B cell (primary cell): ENCODE data around the gene KLHL42. TPM values are rescaled to one million over a fixed set of nuclear protein-coding genes. Genes with fewer than 3 reads are reported as not detected.

Experiments
- ATAC-seq: fragments of 200-7000 bp; cut with Tn5 transposase; one replicate; pipeline ENCODE4 v1.10.0; 2021; ENCODE audit warnings: low read depth, mild to moderate bottlenecking, moderate number of reproducible peaks, moderate library complexity
- CTCF ChIA-PET: fragments of 350-600 bp; sonication (Branson Sonifier 250); formaldehyde crosslinking; loops from one replicate; lab custom pipeline; 2021; ENCODE audit warnings: antibody characterized with exemption, inconsistent platforms; lab: Charles Lee
- POLR2A ChIA-PET: fragments of 350-600 bp; sonication (Branson Sonifier 250); formaldehyde crosslinking; loops from one replicate; lab custom pipeline; 2021; ENCODE audit warnings: antibody characterized with exemption; lab: Charles Lee
- DNase-seq: peaks from one replicate; pipeline ENCODE4 v3.0.0; 2013
- H2AFZ ChIP-seq: 2 replicates; pipeline ENCODE4 v1.6.1; 2012; ENCODE audit warnings: mild to moderate bottlenecking, low read depth, low read length; ENCODE audit not compliant: insufficient read depth, poor library complexity, severe bottlenecking
- H3K27ac ChIP-seq, 2 donors: 1 replicate in 1 of 2; 2 replicates in 1 of 2; pipeline ENCODE4 v1.5.1; 2012 to 2013; ENCODE audit warnings: low read length in 2 of 2, mild to moderate bottlenecking in 2 of 2, moderate library complexity in 1 of 2
- H3K27me3 ChIP-seq, 4 experiments: fragments of 200-600 bp in 1 of 4; sonication (generic) in 1 of 4; replicated peaks in 1 of 4; 1 replicate in 2 of 4; 2 replicates in 2 of 4; pipeline versions ENCODE4 v1.6.1 to v1.7.0; 2013 to 2016; ENCODE audit warnings: low read length in 3 of 4, mild to moderate bottlenecking in 2 of 4, mixed read lengths in 1 of 4, moderate library complexity in 1 of 4; ENCODE audit not compliant: insufficient read depth in 4 of 4, control insufficient read depth in 3 of 4; ENCODE audit errors: control extremely low read depth in 1 of 4
- H3K36me3 ChIP-seq, 2 experiments: replicated peaks in 1 of 2; 1 replicate in 1 of 2; 2 replicates in 1 of 2; pipeline versions ENCODE4 v1.6.1 to v1.7.1; 2013; ENCODE audit warnings: low read length in 1 of 2; ENCODE audit not compliant: insufficient read depth in 2 of 2, control insufficient read depth in 1 of 2; ENCODE audit errors: control extremely low read depth in 1 of 2, extremely low read depth in 1 of 2
- H3K4me1 ChIP-seq, 2 donors: fragments of 200-600 bp in 1 of 2; sonication (generic) in 1 of 2; 1 replicate in 1 of 2; 2 replicates in 1 of 2; pipeline versions ENCODE4 v1.5.1 to v1.6.1; 2013 to 2017; ENCODE audit warnings: low read length in 2 of 2; ENCODE audit not compliant: control insufficient read depth in 2 of 2, insufficient read depth in 2 of 2
- H3K4me2 ChIP-seq: replicated peaks from 2 replicates; pipeline ENCODE3; 2012; ENCODE audit warnings: mild to moderate bottlenecking, low read depth, low read length; ENCODE audit not compliant: poor library complexity, severe bottlenecking
- H3K4me3 ChIP-seq, 5 experiments: fragments of 200-600 bp in 1 of 5; sonication (generic) in 1 of 5; 1 replicate in 3 of 5; 2 replicates in 2 of 5; pipeline versions ENCODE4 v1.5.1 to v1.7.0; 2011 to 2016; ENCODE audit warnings: low read length in 4 of 5, mild to moderate bottlenecking in 4 of 5, low read depth in 2 of 5, control low read depth in 1 of 5, moderate library complexity in 1 of 5; ENCODE audit not compliant: insufficient read depth in 1 of 5; ENCODE audit errors: control extremely low read depth in 1 of 5, extremely low read depth in 1 of 5
- H3K79me2 ChIP-seq: fragments of 200-600 bp; sonication (generic); one replicate; pipeline ENCODE4 v1.6.0; 2016; ENCODE audit warnings: low read length; ENCODE audit not compliant: control insufficient read depth, insufficient read depth
- H3K9ac ChIP-seq: fragments of 200-600 bp; sonication (generic); 2 replicates; pipeline ENCODE4 v1.6.1; 2017; ENCODE audit warnings: mild to moderate bottlenecking, low read length, moderate library complexity
- H3K9me3 ChIP-seq, 3 donors: one replicate each; pipeline versions ENCODE4 v1.6.1 to v1.7.1; 2013; ENCODE audit warnings: low read length in 2 of 3; ENCODE audit not compliant: control insufficient read depth in 2 of 3, insufficient read depth in 1 of 3; ENCODE audit errors: control extremely low read depth in 1 of 3
- H4K20me1 ChIP-seq: 2 replicates; pipeline ENCODE4 v1.6.0; 2012; ENCODE audit warnings: mild to moderate bottlenecking, low read length; ENCODE audit not compliant: insufficient read depth, control insufficient read depth, poor library complexity, severe bottlenecking
- H3K27ac Mint-ChIP-seq: one replicate; pipeline ENCODE4 v1.8.0; 2021; ENCODE audit warnings: mixed read lengths
- H3K27me3 Mint-ChIP-seq: one replicate; pipeline ENCODE4 v1.8.0; 2021; ENCODE audit warnings: mixed read lengths
- H3K4me1 Mint-ChIP-seq: one replicate; pipeline ENCODE4 v1.8.0; 2021; ENCODE audit warnings: mixed read lengths
- H3K4me3 Mint-ChIP-seq: one replicate; pipeline ENCODE4 v1.8.0; 2021; ENCODE audit warnings: mixed read lengths
- H3K9me3 Mint-ChIP-seq: one replicate; pipeline ENCODE4 v1.8.0; 2022; ENCODE audit warnings: mixed read lengths; ENCODE audit not compliant: insufficient read depth
- EZH2 ChIP-seq: IDR thresholded peaks from 2 replicates; pipeline ENCODE4 v1.6.1; 2012; ENCODE audit warnings: borderline replicate concordance, low read depth, mild to moderate bottlenecking, moderate library complexity, low read length; ENCODE audit not compliant: insufficient read depth, poor library complexity, severe bottlenecking
- WGBS: methylation state at CpG from one replicate; pipeline ENCODE4 v1.1.5; 2013; ENCODE audit warnings: missing lambda C conversion rate; ENCODE audit not compliant: insufficient coverage; 5-methylcytosine and 5-hydroxymethylcytosine counted together
- intact Hi-C: fragments of 100-400 bp; cut with micrococcal nuclease; formaldehyde crosslinking; loops from one replicate; pipeline ENCODE4 v1.10.0; 2022
- polyA plus RNA-seq: library from polyadenylated mRNA; depleted of rRNA; stranded (reverse); fragments of >200 nt; gene quantifications from 2 replicates; pipeline ENCODE4 v1.2.3, GENCODE V29; 2012
- total RNA-seq, 2 donors: library from RNA; stranded (reverse); fragments of 120-200 nt in 1 of 2; gene quantifications; 1 replicate in 1 of 2; 2 replicates in 1 of 2; pipeline versions ENCODE4 v1.2.3 to v1.2.4, GENCODE V29; 2013 to 2022
- TF ChIP-seq, protein P1 (sequence below): fragments of 200-600 bp; IDR thresholded peaks from one replicate; pipeline ENCODE4 v1.8.0; 2022; ENCODE audit warnings: antibody characterized with exemption, mild to moderate bottlenecking

KLHL42 gene
- total and polyA plus RNA-seq, 2 donors (not counting 1 experiment from before 2014, with no cell fraction given) = 11.5 to 20.5 TPM

DNA sequence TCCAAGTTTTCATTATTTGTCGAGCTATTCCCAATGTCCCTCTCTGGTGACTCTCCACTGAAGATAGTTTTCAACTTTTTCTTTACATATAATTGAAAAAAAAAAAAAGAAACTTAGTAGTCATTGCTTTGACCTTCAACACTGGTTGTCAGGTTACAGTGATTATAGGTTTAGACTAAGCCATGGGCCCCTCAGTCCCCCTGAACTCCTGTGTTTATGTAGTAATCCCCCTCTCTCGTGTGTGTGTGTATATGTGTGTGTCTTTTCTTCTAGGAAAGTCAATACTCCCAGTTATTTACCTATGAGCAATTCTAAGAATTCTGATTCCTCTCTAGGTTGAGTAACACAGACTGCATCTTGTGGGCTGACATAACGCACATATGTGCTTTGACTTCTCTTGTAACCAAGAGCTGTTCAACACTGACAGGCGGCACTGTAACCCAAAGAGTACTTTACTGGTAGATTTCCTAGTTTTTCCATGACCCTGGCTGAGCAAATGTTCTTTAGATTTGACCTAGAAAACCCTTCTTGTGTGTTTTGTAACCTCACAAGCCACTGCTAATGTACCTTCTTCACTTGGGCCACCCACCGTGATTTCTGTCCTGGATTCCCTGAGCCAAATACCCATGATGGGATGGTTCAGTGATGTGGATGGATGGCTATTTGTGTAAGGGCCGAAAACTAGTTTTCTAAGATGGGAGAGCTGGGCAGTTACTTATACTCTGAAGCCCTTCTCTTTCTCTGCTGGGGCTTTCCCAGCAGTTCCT, 15.0 kb downstream of the KLHL42 start:
- no peaks in the 10 kb centered on the region for H3K9me3 Mint-ChIP-seq
- Histone ChIP-seq H2AFZ (no peak overlapping the region), H3K9me3 (no peaks in the 10 kb centered on the region), H3K27ac (no peak overlapping the region), H3K4me2 (no peak overlapping the region), H3K36me3 (peaks cover 0 to 31% of the 10 kb centered on the region in 2 experiments), H3K9ac (no peak overlapping the region), H3K4me1 (no peaks in the 10 kb centered on the region), H4K20me1 (peaks cover 6% of the 10 kb centered on the region), H3K79me2 (no peaks in the 10 kb centered on the region), H3K4me3 (no peak overlapping the region), H3K27me3 (no peaks in the 10 kb centered on the region)
- no peak for ATAC-seq
- WGBS = 94% methylated on average over 2 of the region's 6 CpGs
- H3K27ac Mint-ChIP-seq = no peak overlapping the region
- DNase-seq = no peak
- ChIA-PET CTCF (interaction anchor here (1.1 kb wide), 1 partner anchor 61 kb away, joined by 3 read pairs; no protein-coding TSS in a partner anchor), POLR2A (no interaction called here)
- intact Hi-C loops = no loop called here
- TF ChIP-seq, protein P1, sequence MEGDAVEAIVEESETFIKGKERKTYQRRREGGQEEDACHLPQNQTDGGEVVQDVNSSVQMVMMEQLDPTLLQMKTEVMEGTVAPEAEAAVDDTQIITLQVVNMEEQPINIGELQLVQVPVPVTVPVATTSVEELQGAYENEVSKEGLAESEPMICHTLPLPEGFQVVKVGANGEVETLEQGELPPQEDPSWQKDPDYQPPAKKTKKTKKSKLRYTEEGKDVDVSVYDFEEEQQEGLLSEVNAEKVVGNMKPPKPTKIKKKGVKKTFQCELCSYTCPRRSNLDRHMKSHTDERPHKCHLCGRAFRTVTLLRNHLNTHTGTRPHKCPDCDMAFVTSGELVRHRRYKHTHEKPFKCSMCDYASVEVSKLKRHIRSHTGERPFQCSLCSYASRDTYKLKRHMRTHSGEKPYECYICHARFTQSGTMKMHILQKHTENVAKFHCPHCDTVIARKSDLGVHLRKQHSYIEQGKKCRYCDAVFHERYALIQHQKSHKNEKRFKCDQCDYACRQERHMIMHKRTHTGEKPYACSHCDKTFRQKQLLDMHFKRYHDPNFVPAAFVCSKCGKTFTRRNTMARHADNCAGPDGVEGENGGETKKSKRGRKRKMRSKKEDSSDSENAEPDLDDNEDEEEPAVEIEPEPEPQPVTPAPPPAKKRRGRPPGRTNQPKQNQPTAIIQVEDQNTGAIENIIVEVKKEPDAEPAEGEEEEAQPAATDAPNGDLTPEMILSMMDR = no peak
- TF ChIP-seq EZH2 = no peak
- H3K4me1 Mint-ChIP-seq = no peaks in the 10 kb centered on the region
- H3K27me3 Mint-ChIP-seq = no peaks in the 10 kb centered on the region
- no peak overlapping the region for H3K4me3 Mint-ChIP-seq

DNA sequence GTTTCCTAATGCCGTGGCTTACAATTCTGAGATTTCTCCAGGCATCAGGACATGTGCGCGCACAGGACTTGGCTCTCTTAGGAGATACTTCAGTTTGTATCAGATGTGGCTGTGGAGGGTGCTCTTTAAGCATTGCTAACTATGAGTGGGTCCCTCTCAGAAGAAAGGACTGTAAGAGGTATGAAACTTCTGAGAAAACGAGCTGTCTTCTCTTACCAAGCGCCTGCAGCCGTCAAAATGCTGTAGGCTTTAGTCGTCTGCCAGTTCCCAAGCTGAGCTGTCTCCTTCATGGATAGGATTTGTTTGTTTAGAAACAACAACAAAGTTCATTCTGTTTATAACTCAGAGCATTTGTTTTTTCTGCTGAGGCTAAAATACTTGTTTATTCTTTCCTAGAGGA, 16.1 kb downstream of the KLHL42 start:
- peaks cover under 1% of the 10 kb centered on the region for H4K20me1 ChIP-seq
- no peak overlapping the region for H3K27ac ChIP-seq
- Mint-ChIP-seq H3K27me3 (no peaks in the 10 kb centered on the region), H3K4me1 (no peaks in the 10 kb centered on the region), H3K27ac (no peak overlapping the region), H3K4me3 (no peak overlapping the region), H3K9me3 (no peaks in the 10 kb centered on the region)
- no peak overlapping the region for H3K4me2 ChIP-seq
- H3K9ac ChIP-seq = no peak overlapping the region
- DNase-seq (no peak), ATAC-seq (no peak)
- H2AFZ ChIP-seq = no peak overlapping the region
- H3K27me3 ChIP-seq = no peaks in the 10 kb centered on the region
- ChIA-PET POLR2A (no interaction called here), CTCF (no interaction called here)
- H3K36me3 ChIP-seq = peaks cover 0 to 31% of the 10 kb centered on the region in 2 experiments
- H3K79me2 ChIP-seq = no peaks in the 10 kb centered on the region
- H3K9me3 ChIP-seq = no peaks in the 10 kb centered on the region
- no peak overlapping the region for H3K4me3 ChIP-seq
- TF ChIP-seq, protein P1 = no peak
- intact Hi-C loops = no loop called here
- H3K4me1 ChIP-seq = no peaks in the 10 kb centered on the region
- 100% methylated on average over 4 of the region's 7 CpGs for WGBS
